HG02588 (cell line): ENCODE results near the gene MYADML2.

Experiments used
- ATAC-seq: cut with Tn5 transposase; IDR thresholded peaks from one replicate; pipeline ENCODE4 v1.9.1; 2021; ENCODE audit warnings: mild to moderate bottlenecking, moderate library complexity; ENCODE audit not compliant: unreplicated experiment

MYADML2 gene

DNA sequence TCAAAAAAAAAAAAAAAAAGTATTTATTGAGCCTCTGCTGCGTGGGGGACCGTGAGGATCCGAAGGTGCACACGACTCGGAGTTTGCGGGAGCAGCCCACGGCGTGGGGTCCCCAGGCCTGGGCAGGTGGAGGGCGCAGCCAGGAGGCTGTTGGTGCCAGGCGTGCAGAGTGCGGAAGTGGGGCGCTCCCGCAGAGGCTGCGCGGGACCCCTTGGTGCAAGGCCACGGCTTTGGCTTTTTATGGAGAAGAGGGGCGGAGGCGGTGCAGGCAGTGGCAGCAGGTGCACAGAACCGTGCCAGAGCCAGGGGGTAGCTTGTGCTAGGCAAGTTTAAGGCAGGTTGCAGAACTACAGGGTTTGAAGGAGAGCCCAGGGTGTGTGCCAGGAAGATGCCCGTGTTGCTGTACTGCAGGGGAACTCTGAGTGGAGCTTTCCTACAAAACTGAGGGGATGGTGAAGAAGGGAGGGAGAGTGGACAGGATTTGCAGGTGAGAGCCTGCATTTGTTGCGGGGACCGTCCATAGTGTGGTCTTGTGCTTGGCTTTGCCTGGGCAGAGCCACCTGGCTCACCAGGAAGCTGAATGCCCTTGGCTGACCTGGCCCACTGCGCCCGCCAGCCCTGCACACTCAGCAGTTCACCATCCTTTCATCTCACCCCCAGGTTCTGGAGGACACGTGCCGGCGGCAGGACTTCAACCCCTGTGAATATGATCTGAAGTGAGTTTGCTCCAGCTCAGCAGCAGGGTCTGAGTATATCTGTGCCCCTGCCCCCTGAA lies 31.7 kb upstream of the MYADML2 start:
- no peak for ATAC-seq

DNA sequence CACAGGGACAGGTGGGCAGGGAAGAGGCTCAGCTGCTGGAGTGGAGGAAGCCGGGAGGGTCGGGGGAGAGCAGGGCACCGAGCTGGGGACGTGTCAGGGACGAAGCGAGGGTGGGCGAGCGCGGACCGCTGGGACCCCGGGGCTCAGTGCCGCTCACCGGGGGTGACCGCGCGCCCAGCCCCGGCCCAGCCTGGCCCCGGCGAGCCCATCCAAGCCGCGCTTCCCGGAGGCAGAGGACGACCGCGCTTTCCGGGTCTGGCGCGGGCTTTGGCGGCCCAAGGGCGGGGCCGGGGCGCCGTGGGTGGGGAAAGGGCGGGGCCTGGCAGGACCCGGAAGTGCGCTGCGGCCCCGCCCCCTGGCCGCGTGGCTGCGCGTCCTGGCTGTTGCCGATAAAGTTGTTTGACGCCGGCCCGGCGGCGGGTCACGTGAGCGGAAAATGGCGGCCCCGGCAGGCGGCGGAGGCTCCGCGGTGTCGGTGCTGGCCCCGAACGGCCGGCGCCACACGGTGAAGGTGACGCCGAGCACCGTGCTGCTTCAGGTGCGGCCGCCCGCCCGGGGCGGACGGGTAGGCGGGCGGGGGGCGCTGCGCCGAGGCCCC lies 30.3 kb upstream of the MYADML2 start, which contains the start of gene ASPSCR1:
Gene ASPSCR1 (plus strand): TSS at position 419 of the 598 bp plus-strand sequence. CDS start 18 bp downstream, at position 437.
- peak; percentile 84 for ATAC-seq

DNA sequence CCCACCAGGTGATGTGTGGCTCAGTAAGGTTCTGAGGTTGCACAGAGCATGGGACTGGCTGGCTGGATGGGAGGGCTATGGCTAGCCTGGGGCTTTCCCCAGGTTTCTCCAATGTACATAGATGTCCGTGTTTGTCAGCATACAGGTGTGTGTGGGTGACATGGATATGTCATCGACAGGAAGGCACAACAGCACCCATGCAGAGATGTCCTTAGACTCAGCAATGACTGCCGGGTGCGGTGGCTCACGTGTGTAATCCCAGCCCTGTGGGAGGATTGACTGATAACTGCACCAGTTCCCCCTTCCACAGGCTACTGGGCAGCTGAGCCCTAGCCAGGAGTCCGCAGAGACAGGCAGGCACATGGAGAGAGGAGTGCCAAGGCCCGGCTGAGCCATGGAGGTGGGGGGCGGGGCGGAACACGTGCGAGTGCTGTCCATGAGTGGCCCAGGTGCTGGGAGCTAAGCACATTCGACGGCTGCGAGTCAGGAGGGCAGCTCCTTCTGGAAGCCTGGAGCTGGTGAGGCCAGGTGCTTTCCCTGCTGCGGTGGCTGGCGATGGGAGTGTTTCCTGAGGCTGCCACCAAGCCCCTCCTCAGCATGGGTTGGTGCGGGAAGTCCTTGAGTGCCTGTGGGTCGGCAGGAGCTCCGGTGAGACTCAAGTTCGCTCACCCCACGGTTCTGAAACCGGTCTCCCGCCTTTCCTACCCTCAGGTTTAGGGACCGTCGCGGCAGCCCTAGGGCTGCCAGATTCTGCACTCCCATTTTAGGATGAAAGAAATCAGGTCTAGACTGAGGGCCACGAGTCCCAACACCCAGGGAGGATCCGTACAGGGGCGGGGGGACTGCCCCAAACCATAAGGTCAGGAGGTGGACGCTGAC lies 29.5 kb upstream of the MYADML2 start:
- peak; percentile 2 for ATAC-seq

DNA sequence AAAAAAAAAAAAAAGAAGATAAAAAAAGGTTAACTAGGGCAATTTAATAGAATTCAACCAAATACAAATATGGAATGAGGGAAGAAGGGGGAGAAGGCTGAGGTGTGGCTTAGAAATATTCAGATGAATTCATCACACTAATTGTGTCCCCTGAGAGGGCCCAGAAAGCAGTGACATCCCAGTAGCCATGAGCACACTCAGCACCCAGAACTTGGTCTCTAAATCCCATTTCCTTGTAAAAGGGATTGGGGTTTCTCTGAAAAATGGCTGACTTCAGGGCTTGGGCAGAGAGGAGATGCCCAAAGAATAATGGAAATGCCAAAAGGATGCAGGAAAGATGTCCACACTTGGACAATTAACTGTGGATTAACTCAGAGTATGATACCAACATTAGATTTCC lies 26.4 kb upstream of the MYADML2 start:
- no peak for ATAC-seq

DNA sequence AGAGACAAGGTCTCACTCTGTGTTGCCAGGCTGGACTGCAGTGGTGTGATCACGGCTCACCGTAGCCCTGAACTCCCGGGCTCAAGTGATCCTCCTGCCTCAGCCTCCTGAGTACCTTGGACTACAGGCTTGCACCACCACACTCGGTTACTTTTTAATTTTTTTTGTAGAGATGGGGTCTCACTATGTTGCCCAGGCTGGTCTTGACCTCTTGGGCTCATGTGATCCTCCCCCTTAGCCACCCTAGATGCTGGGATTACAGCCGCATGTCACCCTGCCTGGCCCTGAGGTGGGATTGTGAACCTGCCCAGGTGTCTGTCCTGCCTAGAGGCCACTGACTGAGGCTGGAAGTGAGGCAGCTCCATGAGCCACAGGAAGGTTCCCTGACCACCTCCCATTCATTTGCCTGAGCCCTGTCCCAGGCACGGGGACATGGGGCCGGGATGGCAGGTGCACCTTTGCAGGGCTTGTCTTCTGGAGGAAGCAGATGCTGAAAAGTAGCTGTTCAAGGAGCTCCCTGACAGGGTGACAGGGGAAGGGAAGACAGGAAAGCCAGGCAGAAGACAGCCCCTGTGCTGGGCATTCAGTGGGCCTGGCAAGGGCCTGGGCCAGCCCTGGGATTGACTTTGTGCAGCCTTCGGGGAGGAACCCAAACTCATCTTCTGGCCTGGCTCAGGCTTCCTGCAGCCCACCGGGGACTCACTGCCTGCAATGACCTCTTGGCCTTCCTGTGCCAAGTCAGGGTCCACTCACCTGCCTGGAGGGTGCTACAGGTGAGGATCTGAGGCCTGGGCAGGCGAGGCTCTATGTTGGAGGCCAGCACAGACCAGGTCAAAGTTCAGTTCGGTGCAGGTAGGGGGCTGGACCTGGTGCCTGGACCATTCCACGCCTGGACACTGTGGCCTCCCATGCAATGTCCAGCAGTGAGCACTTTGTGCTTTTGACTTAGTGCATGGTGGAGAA lies 22.1 kb upstream of the MYADML2 start:
- ATAC-seq = no peak

DNA sequence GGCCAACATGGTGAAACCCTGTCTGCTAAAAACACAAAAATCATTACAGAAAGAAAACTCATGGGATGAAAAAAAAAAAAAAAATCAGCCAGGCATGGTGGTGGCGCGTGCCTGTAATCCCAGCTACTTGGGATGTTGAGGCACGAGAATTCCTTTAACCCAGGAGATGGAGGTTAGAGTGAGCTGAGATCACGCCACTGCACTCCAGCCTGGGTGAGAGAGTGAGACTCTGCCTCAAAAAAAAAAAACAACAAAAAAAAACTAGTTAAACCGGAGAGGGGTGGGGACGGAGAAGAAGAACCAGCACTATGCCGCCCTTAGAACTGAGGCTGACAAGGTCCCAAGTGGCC lies 21.3 kb upstream of the MYADML2 start:
- no peak for ATAC-seq

DNA sequence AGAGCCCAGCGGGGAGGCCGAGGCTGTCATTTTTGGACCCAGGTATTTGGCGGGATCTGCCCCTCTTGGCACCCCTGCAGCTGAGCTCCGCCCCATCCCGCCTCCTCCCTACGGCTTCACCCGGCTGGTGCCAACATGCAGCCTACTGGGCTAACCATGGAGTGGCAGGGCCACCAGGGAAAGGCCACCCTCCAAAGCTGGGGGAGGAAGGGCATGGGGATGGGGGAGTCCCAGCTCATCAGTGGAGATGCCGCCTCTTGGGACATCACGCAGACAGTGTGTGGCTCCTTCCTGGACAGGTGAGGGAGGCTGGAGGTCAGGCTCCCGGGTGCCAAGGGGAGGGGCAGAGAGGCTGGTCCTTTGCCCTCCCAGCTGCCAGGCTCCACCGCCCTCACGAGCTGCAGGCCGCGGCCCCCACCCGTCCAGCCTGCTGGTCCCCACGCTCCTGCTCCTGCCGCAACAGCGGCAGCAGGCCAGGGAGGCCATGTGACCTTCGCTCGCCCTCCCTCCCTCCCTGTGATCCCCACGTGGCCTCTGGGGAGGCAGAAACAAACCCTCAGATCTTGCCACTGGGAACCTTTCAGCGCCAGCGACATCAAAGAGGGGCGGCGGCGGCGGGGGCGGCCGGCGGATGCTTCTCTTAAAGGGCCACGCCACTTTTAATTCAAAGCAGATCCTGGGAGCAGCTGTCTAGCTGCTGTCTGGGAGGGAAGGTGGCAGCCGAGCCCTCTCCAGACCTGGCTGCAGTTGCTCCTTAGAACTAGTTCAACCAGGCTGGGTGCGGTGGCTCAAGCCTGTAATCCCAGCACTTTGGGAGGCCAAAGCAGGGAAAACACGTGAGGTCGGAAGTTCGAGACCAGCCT lies 20.7 kb upstream of the MYADML2 start:
- ATAC-seq = no peak

DNA sequence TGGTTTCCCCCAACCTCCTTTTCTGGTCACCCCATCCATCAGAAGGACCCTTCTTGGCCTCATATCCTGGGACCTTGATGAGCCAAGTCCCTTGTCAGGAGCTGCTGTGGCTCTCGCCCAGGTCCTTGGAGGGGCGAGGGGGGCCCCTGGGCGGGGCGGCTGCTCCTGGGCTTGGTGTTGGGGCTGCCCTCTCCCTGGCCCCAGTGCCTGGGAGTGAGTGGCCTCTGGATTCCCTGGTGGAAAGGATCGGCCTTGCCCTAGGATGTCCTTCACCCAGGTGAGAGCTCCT lies 20.2 kb upstream of the MYADML2 start:
- no peak for ATAC-seq

DNA sequence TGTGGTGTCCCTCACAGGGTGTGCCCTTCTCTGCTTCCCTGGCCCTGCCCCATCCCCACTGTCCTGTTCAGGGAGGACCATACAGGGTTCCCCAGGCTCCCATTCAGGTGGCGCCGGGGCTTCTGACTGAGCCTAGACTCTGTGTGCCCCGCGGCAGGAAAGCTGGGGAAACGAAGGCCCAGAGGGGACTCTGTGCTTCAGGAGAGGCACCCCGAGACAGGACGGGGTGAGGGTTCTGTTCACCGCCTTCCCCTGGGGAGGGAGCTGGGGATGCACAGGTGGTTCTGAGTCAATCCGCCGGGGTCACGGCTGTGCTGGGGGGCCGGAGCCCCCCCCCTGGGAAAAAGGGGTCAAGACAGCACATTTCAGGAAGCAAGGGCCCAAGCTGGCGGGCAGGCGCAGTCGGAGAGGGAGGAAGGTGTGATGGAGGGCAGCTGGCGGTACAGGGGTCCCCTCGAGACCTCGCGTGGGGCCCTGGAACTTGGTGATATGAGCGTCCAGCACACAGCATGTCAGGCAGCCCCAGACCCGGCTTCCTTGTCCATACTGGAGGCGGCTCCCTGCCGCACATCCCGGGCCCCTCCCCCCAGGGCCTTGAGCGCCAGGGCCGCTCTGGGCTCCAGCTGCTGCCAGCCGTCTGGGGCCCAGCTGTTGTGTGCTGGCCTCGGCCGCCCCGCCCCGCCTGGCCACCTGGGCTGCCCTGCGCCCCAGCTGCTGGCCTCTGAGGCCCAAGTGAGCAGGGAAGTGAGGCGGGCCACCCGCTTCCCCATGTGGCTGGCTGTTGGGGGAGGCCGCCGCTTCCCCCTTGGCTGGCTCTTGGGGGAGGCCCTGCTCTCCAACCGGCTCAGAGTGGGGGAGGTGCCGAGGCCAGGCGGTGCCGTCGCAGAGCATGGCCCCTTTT lies 19.6 kb upstream of the MYADML2 start:
- ATAC-seq = no peak

DNA sequence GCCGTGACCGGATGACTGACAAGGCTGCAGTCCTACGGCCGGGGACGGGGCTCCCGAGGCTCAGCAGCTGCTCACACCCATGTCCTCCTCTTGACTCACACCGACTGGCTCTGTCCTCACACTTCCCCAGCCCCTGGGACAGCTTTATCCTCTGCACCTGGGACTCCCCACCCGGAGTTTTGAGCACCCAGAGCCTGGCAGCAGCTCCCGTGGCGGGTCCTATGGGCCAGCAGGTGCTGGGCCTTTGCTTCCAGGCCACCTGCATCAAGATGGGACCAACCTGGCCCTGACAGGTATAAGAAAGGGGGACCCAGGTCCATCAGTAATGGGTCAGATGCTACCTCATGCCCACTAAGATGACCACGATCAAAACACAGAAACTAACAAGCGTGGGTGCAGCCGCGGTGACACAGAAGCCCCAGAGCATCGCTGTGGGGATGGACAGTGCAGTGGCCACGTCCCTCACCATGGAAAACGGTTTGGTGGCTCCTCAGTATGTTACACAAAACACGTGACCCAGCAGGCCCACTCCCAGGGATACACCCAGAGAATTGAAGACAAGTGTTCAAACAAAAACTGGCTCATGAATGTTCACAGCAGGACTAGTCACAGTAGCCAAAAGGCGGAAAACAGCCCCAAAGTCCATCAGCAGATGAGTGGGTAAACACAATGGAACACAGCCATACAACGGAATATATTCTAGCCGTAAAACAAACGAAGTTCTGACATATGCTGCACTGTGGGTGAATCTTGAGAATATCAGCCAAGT lies 17.2 kb upstream of the MYADML2 start:
- ATAC-seq = no peak

DNA sequence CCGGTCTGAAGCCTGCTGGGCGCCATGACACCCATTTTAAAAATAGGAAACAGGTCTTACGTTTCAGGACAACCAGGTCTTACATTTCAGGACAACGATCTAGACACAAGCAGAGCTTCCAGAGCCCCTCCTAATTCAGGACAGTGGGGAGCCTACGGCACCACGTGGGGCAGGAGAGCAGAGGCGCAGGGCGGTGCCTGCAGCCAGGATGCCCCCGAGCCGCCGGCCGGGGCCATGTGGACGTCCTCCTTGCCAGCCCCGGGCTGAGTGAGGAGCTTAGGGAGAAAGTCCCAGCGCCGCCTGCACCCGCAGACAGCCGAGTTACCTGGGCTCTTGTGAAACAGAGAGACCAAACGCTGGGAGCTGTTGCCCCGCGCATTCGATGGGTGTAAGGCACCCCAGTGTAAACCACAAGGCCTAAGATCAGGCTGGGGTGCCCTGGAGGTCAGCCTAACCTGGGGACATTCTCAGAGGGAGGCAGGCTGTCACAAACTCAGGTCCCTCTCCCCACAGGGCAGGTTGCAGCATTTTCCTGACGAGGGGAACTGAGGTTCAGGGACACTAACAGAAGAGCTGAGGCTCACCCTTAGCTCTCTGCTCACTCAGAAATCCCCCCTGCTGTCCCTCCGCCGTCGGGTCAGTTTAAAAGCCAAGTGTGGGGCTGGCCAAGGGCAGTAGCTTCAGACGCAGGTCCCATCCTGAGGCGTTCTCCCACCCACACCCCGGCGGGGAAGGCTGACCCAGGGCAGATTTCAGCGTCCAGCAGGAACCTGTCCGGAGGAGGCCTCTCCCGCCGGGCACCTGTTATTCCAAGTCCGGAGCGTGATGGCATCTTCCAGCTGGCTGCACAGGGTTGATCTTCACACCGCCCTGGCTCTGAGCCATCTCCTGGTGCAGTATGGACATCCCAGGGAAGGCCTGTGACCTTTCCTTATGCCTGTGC lies 15.7 kb upstream of the MYADML2 start:
- ATAC-seq = no peak

DNA sequence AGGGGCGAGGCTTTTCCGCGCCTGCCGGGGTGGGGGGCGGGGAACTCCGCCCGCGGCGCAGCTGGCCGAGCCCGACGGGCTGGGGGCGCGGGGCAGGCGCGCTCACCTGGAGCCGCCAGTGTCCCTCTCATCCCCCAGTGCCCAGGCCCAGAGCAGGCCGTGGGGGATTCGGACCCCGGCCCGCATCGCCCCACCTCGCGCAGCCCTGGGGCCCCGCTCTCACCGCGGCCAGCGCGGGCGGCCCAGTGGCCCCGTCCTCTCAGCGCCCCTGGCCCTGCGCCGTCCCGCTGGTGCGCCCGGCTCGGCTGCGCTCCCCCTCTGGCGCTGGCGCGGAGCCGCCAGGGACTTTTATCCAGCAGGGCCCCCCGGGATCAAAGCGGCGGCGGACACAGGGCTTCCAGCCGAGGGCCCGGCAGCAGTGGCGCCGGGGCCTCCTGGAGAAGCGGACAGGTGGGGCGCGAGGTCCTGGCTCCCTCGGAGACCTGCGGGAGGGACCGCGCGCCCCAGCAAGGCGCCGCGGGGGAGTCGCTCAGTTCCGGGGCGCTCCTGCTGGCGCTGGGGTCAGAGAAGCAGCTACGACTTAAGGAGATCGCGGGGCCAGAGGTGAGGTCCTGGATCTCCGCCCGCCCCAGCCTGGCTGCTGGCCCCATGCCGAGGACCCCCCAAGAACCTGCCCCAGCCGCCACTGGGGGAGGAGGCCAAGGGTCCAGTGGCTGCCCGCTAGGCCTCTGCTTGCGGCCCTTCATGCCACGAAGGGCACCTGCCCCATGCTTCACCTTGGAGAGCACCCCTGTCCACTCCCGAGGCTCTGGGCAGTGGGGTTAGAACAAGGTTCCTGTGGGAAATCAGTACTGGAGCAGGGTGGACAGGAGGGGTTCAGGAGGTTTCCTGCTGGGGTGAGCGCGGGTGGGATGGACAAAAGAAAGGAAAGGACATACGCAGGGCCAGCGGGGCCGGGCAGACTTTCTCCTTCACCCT lies 14.8 kb upstream of the MYADML2 start:
- no peak for ATAC-seq

DNA sequence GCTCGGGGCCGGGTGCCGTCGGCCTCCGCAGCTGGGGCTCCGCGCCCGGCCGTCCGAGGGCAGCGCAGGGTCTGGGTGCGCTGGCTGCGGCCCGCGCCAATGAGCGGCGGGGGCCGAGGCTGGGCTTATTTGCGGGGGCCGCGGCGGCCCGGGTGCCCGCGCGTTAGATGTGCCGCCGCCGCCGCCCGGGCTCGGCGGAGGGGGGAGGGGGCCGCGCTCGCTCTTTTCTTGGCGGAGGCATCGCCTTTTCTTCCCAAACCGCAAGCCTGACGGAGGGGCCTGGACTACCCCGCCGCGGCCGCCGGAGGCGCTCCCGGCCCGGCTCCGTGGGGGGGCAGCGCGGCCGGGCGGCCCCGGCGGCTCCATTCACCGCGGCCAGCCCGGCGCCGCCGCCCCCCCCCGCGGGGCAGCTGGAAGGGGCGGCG lies 14.1 kb upstream of the MYADML2 start, which contains the start of gene NOTUM:
Gene NOTUM (minus strand): TSS at position 101 of the 425 bp plus-strand sequence. CDS start 278 bp downstream, outside the sequence.
- no peak for ATAC-seq

DNA sequence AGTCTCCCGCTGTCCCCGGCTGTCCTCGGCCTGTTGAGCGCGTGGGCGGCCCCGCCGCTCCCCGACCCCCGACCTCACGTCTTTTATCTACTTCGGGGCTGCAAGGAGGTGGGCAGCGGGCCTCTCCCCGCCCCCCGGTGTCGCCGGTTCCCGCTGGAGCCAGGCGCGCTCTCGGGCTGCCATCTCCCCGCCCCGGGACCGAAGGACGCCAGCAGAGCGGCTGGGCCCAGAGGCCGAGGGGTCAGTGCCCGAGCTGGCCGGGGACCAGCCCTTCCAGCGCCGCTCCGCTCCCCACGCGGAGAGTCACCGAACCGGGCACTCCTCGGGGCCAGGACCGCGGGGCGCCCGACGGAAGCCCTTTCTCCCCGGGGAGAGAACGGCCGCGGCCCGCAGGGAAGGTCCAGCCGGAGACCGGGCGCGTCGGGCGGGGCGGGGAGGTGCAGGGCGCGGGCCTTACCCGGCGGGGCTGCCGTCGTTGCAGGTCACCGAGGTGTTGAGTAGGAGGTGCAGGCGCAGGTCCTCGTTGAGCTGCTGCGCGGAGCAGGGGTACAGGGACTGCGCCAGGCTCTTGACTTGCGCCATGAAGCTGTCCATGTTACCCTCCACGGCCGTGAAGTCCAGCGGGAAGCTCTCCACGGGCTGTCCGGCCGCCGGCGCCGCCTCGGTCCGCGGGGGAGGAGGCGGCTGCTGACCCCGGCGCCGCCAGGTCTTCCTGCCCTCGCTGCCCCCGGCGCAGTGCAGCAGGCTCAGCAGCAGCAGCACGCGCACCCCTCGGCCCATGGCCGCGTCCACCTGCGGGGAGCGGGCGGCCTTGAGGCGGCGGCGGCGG lies 13.3 kb upstream of the MYADML2 start:
- ATAC-seq = no peak
